GM19025 (cell line): ENCODE results near the gene ENTPD2.

ENCODE experiments used
- ATAC-seq: cut with Tn5 transposase; IDR thresholded peaks from one replicate; pipeline ENCODE4 v1.9.1; 2021; ENCODE audit warnings: mild to moderate bottlenecking, low read depth, moderate library complexity; ENCODE audit not compliant: unreplicated experiment

The ENTPD2 gene

DNA sequence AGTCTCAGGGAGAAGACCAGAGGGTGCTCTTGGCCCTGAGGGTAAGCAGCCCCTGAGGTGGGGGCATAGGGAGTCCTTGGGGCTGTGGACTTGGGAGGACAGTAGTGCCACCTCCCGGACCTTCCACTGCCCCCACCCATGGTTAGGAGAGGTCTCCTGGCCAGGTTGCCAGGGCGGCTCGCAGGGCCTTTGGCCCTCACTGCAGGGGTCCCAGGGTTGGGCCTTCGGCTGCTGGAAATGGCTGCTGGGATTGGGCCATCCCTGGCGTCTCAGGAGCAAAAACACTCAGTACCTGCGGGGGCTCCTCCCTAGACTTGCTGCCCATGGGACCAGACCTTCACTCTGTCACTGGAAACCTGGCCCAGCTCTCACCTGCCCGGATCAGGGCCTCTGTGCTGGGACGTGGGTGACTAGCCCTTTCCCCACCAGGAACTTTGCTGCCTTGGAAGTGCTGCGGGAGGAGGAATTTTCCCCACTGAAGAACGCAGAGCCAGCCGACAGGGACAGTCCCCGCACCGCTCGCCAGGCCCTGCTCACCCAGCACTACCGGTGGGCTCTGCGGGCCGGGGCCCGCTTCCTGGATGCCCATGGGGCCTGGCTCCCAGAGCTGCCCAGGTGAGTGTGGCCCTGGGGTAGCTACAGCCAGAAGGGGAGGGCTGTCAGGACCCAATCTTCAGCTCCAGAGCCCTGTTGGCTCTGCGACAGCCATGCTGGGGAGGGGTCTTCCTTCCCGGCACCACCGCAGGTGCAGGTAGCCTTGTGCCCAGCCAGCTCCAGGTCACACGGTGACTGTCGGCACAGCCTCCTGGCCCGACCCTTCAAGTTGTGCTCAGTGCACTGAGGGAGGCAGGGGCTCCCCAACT is 26.6 kb upstream of the ENTPD2 start:
- ATAC-seq, result no peak

- no peak for ATAC-seq
Observed at GRCh38 chr9:137079401-137079787, 25.5 kb upstream of the ENTPD2 start.

GRCh38 chr9:137078701-137079400 is 25.0 kb upstream of the ENTPD2 start:
- ATAC-seq, result no peak

DNA sequence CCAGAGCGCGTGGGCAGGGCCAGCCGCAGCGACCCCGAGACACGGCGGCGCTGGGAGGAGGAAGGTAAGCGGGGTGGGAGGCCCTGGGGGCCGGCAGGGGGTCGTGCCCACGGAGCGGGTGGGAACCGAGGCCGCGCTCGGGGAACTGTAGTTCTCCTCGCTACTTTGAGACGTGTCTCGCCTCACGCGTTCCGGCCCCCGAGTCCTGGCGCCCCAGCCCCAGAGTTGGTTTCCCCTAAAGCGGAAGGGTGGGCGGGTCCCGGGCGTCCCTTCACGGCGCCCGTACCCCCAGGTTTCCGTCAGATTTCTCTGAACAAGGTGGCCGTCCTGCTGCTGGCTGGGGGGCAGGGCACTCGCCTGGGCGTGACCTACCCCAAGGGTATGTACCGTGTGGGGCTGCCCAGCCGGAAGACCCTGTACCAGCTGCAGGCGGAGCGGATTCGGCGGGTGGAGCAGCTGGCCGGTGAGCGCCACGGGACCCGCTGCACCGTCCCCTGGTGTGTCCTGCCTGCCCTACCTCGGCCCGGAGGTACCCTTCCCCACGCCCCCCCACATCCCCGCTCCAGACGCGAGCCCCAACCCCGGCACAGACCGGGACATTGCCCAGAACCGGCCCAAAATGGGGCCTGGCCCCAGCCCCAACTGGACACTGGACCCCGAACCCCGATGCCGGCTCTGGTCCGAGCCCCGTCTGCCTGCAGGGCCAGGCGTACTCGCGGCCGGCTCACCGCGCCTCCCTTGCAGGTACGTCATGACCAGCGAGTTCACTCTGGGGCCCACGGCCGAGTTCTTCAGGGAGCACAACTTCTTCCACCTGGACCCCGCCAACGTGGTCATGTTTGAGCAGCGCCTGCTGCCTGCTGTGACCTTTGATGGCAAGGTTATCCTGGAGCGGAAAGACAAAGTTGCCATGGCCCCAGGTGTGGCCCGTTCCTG is 24.2 kb upstream of the ENTPD2 start:
- ATAC-seq, result peak; percentile 21

DNA sequence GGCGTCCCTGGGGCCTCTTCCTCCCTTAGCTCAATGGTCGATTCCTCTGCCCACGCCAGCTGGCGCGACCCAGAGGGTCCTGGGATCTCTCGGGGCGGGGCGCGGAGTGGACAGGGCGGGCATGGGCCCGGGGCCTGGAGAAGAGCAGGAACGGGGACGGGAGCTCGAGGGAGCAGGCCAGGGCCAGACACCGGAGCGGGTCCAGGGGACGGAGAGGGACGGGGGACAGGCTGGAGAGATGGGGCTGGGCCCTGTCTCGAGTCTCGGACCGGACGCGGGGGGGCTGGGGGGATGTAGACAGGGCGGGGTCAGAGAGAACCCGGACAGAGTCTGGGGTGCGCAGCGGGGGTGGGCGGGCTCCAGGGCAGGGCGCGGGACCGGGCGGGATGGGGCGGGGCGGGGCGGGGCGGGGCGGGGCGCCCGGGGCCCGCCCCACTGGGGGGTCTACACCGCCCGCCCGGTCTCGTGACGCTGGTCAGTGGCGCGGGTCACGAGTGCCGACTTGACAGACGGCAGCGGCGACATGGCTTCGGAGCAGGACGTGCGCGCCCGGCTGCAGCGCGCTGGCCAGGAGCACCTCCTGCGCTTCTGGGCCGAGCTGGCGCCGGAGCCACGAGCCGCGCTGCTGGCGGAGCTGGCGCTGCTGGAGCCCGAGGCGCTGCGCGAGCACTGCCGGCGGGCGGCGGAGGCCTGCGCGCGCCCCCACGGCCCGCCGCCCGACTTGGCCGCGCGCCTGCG is 23.3 kb upstream of the ENTPD2 start, which contains the start of gene UAP1L1:
TSS of gene UAP1L1 (plus strand) at position 508 of the 738 bp plus-strand sequence. CDS start at position 524, 16 bp downstream.
- peak; percentile 47 for ATAC-seq

DNA sequence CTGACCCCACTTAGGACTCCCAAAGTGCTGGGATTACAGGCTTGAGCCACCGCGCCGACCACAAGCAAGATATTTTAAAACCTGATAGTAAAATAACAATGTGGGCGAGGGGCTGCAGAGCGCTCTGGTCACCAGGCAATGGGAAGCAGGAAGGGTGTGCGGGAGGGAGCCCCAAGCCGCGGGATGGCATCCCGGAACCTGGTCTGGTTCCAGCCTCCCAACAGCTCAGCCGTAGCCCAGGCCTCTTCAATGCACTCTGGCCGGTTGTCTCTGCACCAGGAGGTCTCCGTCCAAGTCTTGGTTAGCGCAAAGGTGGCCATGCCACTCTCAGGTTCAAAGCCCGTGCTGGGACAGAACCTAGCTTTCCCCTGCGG is 22.8 kb upstream of the ENTPD2 start:
- no peak for ATAC-seq

DNA sequence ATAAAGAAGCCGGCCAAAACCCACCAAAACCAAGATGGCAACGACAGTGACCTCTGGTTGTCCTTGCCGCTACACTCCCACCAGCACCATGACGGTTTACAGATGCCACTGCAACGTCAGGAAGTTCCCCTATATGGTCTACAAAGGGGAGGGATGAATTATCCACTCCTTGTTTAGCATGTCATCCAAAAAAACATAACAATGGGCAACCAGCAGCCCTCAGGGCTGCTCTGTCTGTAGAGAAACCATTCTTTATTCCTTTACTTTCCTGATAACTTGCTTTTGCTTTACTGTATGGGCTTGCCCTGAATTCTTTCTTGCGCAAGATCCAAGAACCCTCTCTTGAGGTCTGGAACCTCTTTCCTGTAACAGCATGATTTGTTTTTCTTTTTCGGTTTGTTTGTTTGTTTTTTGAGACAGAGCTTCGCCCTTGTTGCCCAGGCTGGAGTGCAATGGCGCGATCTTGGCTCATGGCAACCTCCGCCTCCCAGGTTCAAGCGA is 21.5 kb upstream of the ENTPD2 start:
- ATAC-seq, result no peak

GRCh38 chr9:137074657-137075274 is 20.9 kb upstream of the ENTPD2 start:
- no peak for ATAC-seq

DNA sequence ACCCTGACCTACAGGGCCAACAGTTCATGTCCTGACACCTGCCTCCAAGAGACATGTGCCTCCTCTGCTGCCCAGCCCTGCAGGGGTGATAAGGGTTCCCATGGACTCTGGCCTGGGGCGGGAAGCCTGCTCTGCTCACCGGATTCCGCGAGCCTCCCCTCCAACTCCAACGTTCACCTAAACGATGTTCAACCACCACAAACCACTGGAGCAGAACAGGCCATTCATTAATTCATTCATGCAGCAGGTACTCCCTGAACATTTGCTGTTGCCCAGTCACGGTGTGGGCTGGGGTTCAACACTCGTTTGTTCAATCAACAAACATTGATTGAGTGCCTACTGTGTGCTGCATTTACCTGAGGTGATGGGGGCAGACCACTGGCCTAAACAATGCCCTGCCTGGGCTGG is 20.1 kb upstream of the ENTPD2 start:
- no peak for ATAC-seq

- no peak for ATAC-seq
Observed at GRCh38 chr9:137071282-137071681, 17.4 kb upstream of the ENTPD2 start.

DNA sequence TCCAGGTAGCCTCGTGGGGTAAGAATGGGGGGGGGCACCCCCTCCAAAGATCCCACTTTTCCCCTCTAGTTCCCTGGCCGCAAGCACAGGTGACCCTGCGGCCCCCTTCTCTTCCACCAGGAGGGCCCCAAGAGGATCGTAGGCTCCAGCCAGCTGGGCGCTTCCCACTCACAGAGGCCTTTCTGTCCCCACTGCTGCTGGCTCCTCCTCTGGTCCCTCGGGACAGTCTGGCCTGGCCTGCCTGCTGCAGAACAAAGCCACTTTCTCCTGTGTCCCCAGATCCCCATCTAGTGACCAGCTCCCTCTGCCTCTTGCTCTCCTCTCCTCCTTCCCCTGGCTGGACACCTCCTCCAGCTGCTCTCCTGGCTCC is 17.0 kb upstream of the ENTPD2 start:
- ATAC-seq, result no peak

DNA sequence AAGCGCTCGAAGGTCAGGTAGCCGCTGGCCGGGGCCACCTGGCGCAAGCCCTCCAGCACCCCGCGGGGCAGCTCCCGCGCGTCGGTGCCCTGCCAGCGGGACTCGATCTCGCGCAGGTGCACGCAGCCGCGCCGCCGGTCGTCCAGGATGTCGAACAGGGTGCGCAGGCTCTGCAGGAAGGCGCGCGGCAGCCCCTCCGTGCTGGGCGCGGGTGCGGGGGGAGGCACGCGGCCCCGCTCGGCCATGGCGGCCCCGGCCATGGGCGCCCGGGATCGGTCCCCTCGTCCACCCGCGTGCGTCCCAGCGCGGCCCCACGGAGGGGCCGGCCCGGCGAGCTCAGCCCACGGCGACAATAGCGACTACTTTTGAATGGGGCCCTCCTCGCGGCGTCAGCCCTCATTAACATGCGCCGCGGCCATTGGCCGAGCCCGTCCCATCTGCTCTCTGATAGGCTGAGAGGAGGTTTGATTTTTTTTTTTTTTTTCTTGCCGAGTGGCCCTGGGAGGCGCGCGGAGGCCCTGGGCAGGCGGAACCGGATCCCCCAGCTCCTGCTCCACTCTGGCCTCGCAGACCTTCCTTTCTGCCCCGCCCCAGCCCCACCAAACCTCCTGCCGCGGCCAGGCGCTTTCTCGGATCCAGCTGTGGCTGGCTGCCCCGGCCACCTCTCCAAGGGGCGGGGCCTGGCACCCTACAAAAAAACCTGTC is 16.5 kb upstream of the ENTPD2 start, which contains the start of gene SAPCD2:
TSS of gene SAPCD2 (minus strand) at position 357 of the 705 bp plus-strand sequence. CDS start at position 260, 97 bp downstream.
- peak; percentile 62 for ATAC-seq

GRCh38 chr9:137069508-137070091 is 15.7 kb upstream of the ENTPD2 start:
- peak; percentile 8 for ATAC-seq

GRCh38 chr9:137068539-137069507 is 15.0 kb upstream of the ENTPD2 start:
- no peak for ATAC-seq

DNA sequence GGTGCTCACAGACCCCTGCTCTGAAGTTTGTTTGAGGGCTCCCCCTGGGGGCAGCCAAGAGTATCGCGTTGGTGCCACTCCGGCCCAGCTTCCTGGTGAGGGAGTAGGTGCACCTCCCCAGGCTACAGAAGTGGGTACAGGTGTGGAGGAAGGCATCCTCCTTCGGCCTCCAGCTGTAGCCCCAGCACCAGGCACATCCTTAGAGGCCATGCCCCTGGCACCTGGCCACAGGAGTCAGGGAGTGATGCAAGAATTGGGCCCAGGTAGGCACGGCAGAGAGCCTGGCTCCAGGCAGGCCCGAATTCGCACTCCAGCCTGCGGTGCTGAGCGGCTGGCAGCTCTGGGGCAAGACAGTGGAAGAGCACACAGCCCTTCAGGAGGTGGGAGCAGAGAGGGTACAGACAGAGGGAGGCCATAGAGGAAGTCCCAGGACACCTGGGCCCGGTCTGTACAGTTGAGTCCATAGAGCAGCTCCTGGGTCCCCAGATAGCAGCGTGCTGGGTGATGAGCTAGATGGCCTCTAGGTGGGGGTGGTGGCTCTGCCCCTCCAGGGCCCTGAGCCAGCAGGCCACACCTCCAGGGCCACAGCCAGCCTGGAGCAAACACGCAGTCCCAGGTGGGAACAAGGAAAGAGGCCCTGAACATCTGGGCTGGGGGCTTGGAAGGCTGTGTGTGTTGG is 14.1 kb upstream of the ENTPD2 start:
- no peak for ATAC-seq

DNA sequence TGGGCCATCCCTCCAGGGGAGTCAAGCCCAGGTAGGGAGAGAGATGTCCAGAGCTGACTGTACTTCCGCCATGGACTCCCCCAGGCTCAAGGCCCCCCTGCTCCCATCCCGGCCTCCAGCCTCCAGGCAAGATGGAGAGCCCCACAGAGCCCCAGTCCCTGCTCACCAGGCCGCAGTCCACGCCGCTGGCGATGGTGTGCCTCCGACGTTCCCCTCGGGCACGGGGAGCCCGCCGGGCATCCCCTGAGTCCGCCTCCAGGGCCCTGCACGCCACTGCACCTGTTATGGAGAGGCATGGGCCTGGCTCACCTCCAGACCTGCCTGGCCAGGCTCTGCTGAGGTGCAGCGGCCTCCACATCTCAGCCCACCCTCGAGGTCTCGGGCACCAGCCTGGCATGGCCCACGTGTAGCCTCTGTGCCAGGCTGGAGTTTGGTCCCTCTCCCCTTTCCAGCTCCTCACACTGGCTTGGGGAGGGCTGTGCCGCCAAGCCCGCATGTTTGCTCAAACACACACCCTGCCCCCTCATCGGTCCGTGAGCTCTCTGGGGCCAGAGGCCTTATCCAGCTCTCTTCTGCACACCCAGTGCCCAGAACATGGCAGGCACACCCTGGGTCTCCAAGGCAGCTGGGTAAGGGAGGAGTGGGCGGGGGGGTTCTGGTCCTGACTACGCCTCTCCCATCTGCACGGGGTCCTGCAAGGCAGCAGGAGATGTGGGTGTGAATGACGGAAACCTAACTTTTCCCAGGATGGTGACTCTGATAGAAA is 12.4 kb upstream of the ENTPD2 start:
- no peak for ATAC-seq
